Astrocyte of the spinal cord (primary cell): ENCODE data around the gene CNPPD1.

Experiments used
- DNase-seq: peaks from one replicate; pipeline ENCODE4 v3.0.0; 2011; ENCODE audit warnings: low read depth, low spot score
- H3K4me3 ChIP-seq: 2 replicates; pipeline ENCODE4 v1.5.1; 2011; ENCODE audit warnings: low read depth, mild to moderate bottlenecking, low read length, moderate library complexity
- in situ Hi-C: cut with HindIII; loops from 2 replicates; pipeline ENCODE4 v1.10.0; 2017; ENCODE audit warnings: low sequenced_read_pairs
- TF ChIP-seq, protein P1 (sequence below): IDR thresholded peaks from 2 replicates; pipeline ENCODE4 v1.5.1; 2012; ENCODE audit warnings: low read depth, mild to moderate bottlenecking, low read length, inconsistent platforms

The CNPPD1 gene

DNA sequence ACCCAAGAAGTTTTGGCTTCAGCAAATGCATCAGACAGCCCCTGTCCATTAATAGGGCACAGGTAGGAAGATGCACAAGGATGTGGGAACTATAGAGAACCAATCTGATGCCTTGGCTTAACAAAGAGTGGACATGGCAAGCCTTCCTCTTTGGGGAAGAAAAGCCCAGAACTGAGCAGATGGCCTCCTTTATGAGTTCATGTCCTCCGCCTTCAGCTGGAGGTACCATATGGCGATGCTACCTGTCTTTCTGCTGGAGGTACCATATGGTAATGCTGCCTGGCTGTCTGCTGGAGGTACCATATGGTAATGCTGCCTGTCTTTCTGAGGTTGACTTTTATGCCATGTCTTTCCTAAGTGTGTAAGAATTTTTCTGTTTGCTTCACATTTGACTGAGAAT, 7.4 kb upstream of the CNPPD1 start:
- in situ Hi-C loops, result no loop called here
- no peak overlapping the region for H3K4me3 ChIP-seq
- TF ChIP-seq, protein P1, sequence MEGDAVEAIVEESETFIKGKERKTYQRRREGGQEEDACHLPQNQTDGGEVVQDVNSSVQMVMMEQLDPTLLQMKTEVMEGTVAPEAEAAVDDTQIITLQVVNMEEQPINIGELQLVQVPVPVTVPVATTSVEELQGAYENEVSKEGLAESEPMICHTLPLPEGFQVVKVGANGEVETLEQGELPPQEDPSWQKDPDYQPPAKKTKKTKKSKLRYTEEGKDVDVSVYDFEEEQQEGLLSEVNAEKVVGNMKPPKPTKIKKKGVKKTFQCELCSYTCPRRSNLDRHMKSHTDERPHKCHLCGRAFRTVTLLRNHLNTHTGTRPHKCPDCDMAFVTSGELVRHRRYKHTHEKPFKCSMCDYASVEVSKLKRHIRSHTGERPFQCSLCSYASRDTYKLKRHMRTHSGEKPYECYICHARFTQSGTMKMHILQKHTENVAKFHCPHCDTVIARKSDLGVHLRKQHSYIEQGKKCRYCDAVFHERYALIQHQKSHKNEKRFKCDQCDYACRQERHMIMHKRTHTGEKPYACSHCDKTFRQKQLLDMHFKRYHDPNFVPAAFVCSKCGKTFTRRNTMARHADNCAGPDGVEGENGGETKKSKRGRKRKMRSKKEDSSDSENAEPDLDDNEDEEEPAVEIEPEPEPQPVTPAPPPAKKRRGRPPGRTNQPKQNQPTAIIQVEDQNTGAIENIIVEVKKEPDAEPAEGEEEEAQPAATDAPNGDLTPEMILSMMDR, result no peak
- DNase-seq, result no peak

DNA sequence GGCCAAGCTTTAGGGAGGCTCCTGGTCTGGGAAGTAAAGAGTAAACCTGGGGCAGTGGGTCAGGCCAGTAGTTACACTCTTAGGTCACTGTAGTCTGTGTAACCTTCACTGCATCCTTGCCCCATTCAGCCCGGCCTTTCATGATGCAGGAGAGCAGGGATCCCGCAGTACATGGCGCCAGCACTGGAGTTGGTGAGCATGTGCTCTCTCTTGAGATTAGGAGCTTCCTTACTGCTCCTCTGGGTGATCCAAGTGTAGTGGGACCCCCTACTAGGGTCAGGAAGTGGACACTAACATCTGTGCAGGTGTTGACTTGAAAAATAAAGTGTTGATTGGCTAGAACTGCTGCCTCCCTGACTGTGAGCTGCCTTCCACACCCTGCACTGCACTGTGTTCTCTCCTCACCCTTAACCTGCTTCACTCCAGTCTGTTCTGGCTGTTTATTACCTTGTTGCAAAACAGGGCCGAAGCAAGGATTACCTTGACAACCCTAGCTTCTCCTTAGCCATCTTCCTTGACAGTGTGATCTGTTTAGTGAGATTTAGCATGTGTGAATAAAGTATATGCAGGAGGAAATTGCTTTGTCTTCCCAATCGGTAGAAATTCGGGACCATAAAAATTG, 6.5 kb upstream of the CNPPD1 start:
- TF ChIP-seq, protein P1, result no peak
- in situ Hi-C loops, result no loop called here
- H3K4me3 ChIP-seq, result no peak overlapping the region
- DNase-seq, result no peak

DNA sequence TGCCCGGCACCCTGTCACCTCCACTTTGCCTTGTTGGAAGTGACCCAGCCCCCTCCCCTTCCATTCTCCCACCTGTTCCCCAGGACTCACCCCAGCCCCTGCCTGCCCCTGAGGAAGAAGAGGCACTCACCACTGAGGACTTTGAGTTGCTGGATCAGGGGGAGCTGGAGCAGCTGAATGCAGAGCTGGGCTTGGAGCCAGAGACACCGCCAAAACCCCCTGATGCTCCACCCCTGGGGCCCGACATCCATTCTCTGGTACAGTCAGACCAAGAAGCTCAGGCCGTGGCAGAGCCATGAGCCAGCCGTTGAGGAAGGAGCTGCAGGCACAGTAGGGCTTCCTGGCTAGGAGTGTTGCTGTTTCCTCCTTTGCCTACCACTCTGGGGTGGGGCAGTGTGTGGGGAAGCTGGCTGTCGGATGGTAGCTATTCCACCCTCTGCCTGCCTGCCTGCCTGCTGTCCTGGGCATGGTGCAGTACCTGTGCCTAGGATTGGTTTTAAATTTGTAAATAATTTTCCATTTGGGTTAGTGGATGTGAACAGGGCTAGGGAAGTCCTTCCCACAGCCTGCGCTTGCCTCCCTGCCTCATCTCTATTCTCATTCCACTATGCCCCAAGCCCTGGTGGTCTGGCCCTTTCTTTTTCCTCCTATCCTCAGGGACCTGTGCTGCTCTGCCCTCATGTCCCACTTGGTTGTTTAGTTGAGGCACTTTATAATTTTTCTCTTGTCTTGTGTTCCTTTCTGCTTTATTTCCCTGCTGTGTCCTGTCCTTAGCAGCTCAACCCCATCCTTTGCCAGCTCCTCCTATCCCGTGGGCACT, 5.8 kb upstream of the CNPPD1 start:
- H3K4me3 ChIP-seq, result no peak overlapping the region
- DNase-seq, result no peak
- TF ChIP-seq, protein P1, result no peak
- in situ Hi-C loops, result no loop called here

DNA sequence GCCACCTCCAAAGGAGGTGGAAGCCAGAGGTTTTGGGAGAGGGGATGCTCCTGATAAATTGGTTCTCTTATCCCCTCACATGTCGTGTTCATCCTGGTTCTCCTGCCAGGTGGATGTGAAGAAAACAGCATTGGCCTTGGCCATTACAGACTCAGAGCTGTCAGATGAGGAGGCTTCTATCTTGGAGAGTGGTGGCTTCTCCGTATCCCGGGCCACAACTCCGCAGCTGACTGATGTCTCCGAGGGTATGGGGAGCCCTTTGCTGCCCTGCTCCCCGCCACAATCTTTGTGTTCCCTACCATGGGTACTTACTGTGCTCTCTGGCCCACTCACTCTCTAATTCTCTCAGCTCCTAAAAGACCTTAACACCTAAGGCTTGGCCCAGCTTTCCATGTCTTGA, 4.8 kb upstream of the CNPPD1 start:
- no peak overlapping the region for H3K4me3 ChIP-seq
- TF ChIP-seq, protein P1, result no peak
- no peak for DNase-seq
- in situ Hi-C loops, result no loop called here

DNA sequence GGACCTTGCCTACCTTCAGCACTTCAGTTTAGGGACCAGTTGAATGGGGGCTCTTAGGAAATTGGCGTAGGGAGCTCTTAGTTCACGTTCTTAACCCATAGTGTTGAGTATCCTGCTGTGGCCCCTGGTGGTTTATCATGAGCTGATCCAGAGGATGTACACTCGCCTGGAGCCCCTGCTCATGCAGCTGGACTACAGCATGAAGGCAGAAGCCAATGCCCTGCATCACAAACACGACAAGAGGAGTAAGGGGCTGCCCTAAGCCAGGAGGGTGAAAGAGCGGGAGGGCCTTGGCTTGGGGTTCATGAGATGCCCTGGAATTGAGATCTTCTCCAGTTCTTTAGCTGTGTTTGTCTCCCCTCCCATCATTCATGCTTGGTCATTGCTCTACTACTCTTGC, 4.2 kb upstream of the CNPPD1 start:
- no peak overlapping the region for H3K4me3 ChIP-seq
- DNase-seq, result no peak
- in situ Hi-C loops, result no loop called here
- TF ChIP-seq, protein P1, result no peak

DNA sequence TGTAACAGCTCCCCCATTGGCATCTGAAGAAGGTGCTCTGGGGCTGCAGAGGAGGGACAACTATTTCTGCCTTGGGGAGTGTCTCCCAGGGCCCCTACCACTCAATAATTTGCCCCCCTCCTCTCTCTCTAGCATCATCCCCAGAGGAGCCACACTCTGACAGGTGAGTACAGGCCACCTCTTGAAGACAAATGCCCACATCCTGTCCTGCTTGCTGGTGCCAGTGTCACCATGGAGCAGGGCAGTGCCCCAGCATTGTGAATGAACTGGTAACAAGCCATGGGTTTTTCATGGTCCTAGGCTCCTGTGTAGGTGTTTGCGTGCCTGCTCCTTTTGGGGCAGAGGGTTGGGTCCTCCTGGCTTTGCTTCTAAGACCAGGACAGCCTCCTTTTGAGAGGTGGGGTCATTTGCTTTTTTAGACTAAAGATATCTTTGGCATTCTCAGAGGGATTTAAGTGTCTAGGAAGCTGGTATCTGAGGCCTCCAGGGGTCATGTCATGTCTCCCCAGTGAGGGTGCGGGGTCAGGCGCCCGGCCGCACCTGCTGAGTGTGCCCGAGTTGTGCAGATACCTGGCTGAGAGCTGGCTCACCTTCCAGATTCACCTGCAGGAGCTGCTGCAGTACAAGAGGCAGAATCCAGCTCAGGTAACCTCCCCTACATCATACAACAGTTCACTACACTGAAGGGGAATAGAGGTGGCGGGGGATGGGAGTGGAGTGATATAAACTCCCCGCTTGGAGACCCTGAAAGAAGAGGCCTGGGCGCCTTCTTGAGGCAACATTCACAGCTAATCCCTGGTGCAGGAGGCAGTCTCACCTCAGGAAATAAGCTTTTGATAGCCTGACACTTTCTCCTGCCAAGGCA, 3.1 kb upstream of the CNPPD1 start:
- no peak for DNase-seq
- TF ChIP-seq, protein P1, result no peak
- in situ Hi-C loops, result no loop called here
- no peak overlapping the region for H3K4me3 ChIP-seq
